Bronchial epithelial cell (primary cell): ENCODE results near the gene FXN. TPM values are rescaled to one million over a fixed set of nuclear protein-coding genes. Genes with fewer than 3 reads are reported as not detected.

Experiments
- DNase-seq: peaks from one replicate; pipeline ENCODE4 v3.0.0-alpha.2; 2010; ENCODE audit warnings: low read depth
- FAIRE-seq: peaks from 2 replicates; lab custom pipeline; 2011; peaks lifted over from hg19 to GRCh38; lab: Jason Lieb, UNC
- H3K27me3 ChIP-seq: 2 replicates; pipeline ENCODE4 v1.5.1; 2011; ENCODE audit warnings: low read length; ENCODE audit not compliant: control insufficient read depth, insufficient read depth
- H3K36me3 ChIP-seq: 2 replicates; pipeline ENCODE4 v1.5.1; 2011; ENCODE audit warnings: low read length; ENCODE audit not compliant: control insufficient read depth, insufficient read depth
- H3K4me3 ChIP-seq: 2 replicates; pipeline ENCODE4 v1.5.1; 2011; ENCODE audit warnings: mild to moderate bottlenecking, low read depth, low read length, control low read depth
- CTCF ChIP-seq: IDR thresholded peaks from 2 replicates; pipeline ENCODE4 v1.5.1; 2011; ENCODE audit warnings: mild to moderate bottlenecking, moderate library complexity, low read length, control low read depth, inconsistent platforms; ENCODE audit not compliant: insufficient read depth, severe bottlenecking
- total RNA-seq: library from RNA; depleted of rRNA; stranded (reverse); fragments of >200 nt; gene quantifications from 2 replicates; pipeline ENCODE4 v1.2.1, GENCODE V29; 2014

FXN gene
- total RNA-seq, 1 donor from 2014 or later = 2.9 TPM

- Histone ChIP-seq H3K36me3 (no peaks in the 10 kb centered on the region), H3K27me3 (no peaks in the 10 kb centered on the region), H3K4me3 (no peak overlapping the region)
- no peak for TF ChIP-seq CTCF
- FAIRE-seq = no peak
- no peak for DNase-seq
Measured at GRCh38 chr9:69028754-69029153, 6.8 kb upstream of the FXN start.

GRCh38 chr9:69029535-69029934 lies 6.0 kb upstream of the FXN start:
- H3K4me3 ChIP-seq = no peak overlapping the region
- no peak for TF ChIP-seq CTCF
- no peak for FAIRE-seq
- DNase-seq = no peak
- H3K27me3 ChIP-seq = no peaks in the 10 kb centered on the region
- no peaks in the 10 kb centered on the region for H3K36me3 ChIP-seq

- peak; percentile 56 for DNase-seq
- FAIRE-seq = no peak
- H3K36me3 ChIP-seq = no peaks in the 10 kb centered on the region
- H3K4me3 ChIP-seq = no peak overlapping the region
- H3K27me3 ChIP-seq = no peaks in the 10 kb centered on the region
- no peak for TF ChIP-seq CTCF
Measured at GRCh38 chr9:69030851-69031645, 4.5 kb upstream of the FXN start.

- Histone ChIP-seq H3K27me3 (no peaks in the 10 kb centered on the region), H3K36me3 (no peaks in the 10 kb centered on the region), H3K4me3 (no peak overlapping the region)
- no peak for FAIRE-seq
- DNase-seq = peak; percentile 13
- no peak for TF ChIP-seq CTCF
Measured at GRCh38 chr9:69034071-69034470, 1.5 kb upstream of the FXN start.

- TF ChIP-seq CTCF = no peak
- FAIRE-seq = no peak
- Histone ChIP-seq H3K4me3 (peak overlapping the region; percentile 51), H3K27me3 (no peaks in the 10 kb centered on the region), H3K36me3 (no peaks in the 10 kb centered on the region)
- peak; percentile 17 for DNase-seq
Measured at GRCh38 chr9:69036309-69036708, 757 bp downstream of the FXN start.

GRCh38 chr9:69036799-69037198 lies 1.2 kb downstream of the FXN start:
- no peak overlapping the region for H3K4me3 ChIP-seq
- TF ChIP-seq CTCF = no peak
- no peak for DNase-seq
- no peak for FAIRE-seq
- no peaks in the 10 kb centered on the region for H3K36me3 ChIP-seq
- H3K27me3 ChIP-seq = no peaks in the 10 kb centered on the region
